Measurements from ENCODE around the gene XIRP1.

DNA sequence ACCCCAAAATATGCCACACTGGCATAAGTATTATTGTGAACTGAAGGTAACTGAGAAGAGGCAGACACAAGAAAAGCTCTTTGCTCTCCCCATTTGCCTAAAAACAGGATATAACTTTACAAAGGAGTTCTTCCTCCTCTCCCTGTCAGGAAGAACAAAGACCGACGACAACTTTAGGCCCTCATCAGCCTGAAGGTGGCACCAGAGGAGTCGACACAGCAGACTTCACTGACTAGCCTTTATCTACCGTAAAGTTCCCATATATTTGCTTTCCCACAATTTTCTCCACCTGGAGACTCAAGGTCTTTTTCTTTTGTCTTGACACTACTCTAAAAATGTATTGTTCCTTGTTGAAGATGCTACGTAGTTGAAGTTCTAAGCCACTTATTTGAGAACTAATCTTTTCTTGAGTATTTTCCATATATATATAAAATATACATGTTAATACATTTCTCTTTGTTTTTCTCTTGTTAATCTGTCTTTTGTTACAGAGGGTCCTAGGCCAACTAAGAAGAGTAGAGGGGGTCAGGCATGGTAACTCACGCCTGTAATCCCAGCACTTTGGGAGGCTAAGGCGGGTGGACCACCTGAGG lies 16.2 kb upstream of the XIRP1 start:
- TF ChIP-seq, protein P1, sequence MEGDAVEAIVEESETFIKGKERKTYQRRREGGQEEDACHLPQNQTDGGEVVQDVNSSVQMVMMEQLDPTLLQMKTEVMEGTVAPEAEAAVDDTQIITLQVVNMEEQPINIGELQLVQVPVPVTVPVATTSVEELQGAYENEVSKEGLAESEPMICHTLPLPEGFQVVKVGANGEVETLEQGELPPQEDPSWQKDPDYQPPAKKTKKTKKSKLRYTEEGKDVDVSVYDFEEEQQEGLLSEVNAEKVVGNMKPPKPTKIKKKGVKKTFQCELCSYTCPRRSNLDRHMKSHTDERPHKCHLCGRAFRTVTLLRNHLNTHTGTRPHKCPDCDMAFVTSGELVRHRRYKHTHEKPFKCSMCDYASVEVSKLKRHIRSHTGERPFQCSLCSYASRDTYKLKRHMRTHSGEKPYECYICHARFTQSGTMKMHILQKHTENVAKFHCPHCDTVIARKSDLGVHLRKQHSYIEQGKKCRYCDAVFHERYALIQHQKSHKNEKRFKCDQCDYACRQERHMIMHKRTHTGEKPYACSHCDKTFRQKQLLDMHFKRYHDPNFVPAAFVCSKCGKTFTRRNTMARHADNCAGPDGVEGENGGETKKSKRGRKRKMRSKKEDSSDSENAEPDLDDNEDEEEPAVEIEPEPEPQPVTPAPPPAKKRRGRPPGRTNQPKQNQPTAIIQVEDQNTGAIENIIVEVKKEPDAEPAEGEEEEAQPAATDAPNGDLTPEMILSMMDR (IDR thresholded peaks at IDR 0.05; ENCODE audit: borderline replicate concordance, extremely low read depth, low read length, poor library complexity, severe bottlenecking) = peak; percentile 80
- TF ChIP-seq EZH2 (IDR thresholded peaks at IDR 0.05; ENCODE audit: borderline replicate concordance, low read depth, low read length, severe bottlenecking) = no peak

All from DND-41 (cell line).